MG63 (cell line): ENCODE data around the gene MSI2. TPM values are rescaled to one million over a fixed set of nuclear protein-coding genes. Genes with fewer than 3 reads are reported as not detected.

Source experiments
- DNase-seq: peaks from one replicate; pipeline ENCODE4 v3.0.0-alpha.2; 2020
- H3K27me3 ChIP-seq: fragments of 250-450 bp; sonication (Bioruptor Pico); 2 replicates; pipeline ENCODE4 v1.5.1; 2020; ENCODE audit warnings: mild to moderate bottlenecking, moderate library complexity
- H3K36me3 ChIP-seq: fragments of 250-450 bp; sonication (Bioruptor Pico); 2 replicates; pipeline ENCODE4 v1.5.1; 2020; ENCODE audit warnings: mild to moderate bottlenecking, moderate library complexity
- H3K4me3 ChIP-seq: fragments of 250-450 bp; sonication (Bioruptor Pico); 2 replicates; pipeline ENCODE4 v1.5.1; 2020; ENCODE audit warnings: mild to moderate bottlenecking, moderate library complexity
- H3K9me3 ChIP-seq: fragments of 250-450 bp; sonication (Bioruptor Pico); 2 replicates; pipeline ENCODE4 v1.5.1; 2020; ENCODE audit warnings: mild to moderate bottlenecking, moderate library complexity
- total RNA-seq: library from RNA; depleted of rRNA; stranded (reverse); fragments of >200 nt; shearing (Covaris generic); gene quantifications from 2 replicates; pipeline ENCODE4 v1.2.3, GENCODE V29; 2014; ENCODE audit warnings: low replicate concordance

MSI2 gene
- total RNA-seq, 1 experiment from 2014 or later, result 2.8 TPM

GRCh38 chr17:57572062-57572461 is 315.7 kb downstream of the MSI2 start:
- no peaks in the 10 kb centered on the region for H3K36me3 ChIP-seq
- no peak for DNase-seq
- H3K4me3 ChIP-seq, result no peak overlapping the region
- no peaks in the 10 kb centered on the region for H3K27me3 ChIP-seq
- no peaks in the 10 kb centered on the region for H3K9me3 ChIP-seq

- Histone ChIP-seq H3K36me3 (no peaks in the 10 kb centered on the region), H3K4me3 (no peak overlapping the region), H3K27me3 (no peaks in the 10 kb centered on the region), H3K9me3 (no peaks in the 10 kb centered on the region)
- DNase-seq, result no peak
These were observed 316.3 kb downstream of the MSI2 start for GRCh38 chr17:57572600-57572999.

- no peaks in the 10 kb centered on the region for H3K27me3 ChIP-seq
- no peak overlapping the region for H3K4me3 ChIP-seq
- no peaks in the 10 kb centered on the region for H3K36me3 ChIP-seq
- H3K9me3 ChIP-seq, result no peaks in the 10 kb centered on the region
- DNase-seq, result peak; percentile 64
These were observed 317.8 kb downstream of the MSI2 start for GRCh38 chr17:57574040-57574513.

GRCh38 chr17:57576744-57577143 is 320.4 kb downstream of the MSI2 start:
- no peaks in the 10 kb centered on the region for H3K9me3 ChIP-seq
- no peak for DNase-seq
- no peaks in the 10 kb centered on the region for H3K27me3 ChIP-seq
- no peaks in the 10 kb centered on the region for H3K36me3 ChIP-seq
- H3K4me3 ChIP-seq, result no peak overlapping the region

GRCh38 chr17:57577751-57578607 is 321.7 kb downstream of the MSI2 start:
- no peak for DNase-seq
- Histone ChIP-seq H3K27me3 (no peaks in the 10 kb centered on the region), H3K9me3 (no peaks in the 10 kb centered on the region), H3K36me3 (no peaks in the 10 kb centered on the region), H3K4me3 (no peak overlapping the region)

- Histone ChIP-seq H3K36me3 (no peaks in the 10 kb centered on the region), H3K9me3 (no peaks in the 10 kb centered on the region), H3K27me3 (no peaks in the 10 kb centered on the region), H3K4me3 (no peak overlapping the region)
- no peak for DNase-seq
These were observed 322.4 kb downstream of the MSI2 start for GRCh38 chr17:57578608-57579225.

- Histone ChIP-seq H3K36me3 (no peaks in the 10 kb centered on the region), H3K27me3 (no peaks in the 10 kb centered on the region), H3K4me3 (no peak overlapping the region), H3K9me3 (no peaks in the 10 kb centered on the region)
- DNase-seq, result no peak
These were observed 322.9 kb downstream of the MSI2 start for GRCh38 chr17:57579245-57579644.

GRCh38 chr17:57580055-57580739 is 323.9 kb downstream of the MSI2 start:
- Histone ChIP-seq H3K4me3 (no peak overlapping the region), H3K36me3 (no peaks in the 10 kb centered on the region), H3K27me3 (no peaks in the 10 kb centered on the region), H3K9me3 (no peaks in the 10 kb centered on the region)
- DNase-seq, result no peak

- no peak overlapping the region for H3K4me3 ChIP-seq
- no peaks in the 10 kb centered on the region for H3K9me3 ChIP-seq
- H3K27me3 ChIP-seq, result peaks cover 7% of the 10 kb centered on the region; the same call in 1 of the 2 replicates
- H3K36me3 ChIP-seq, result no peaks in the 10 kb centered on the region
- no peak for DNase-seq
These were observed 326.8 kb downstream of the MSI2 start for GRCh38 chr17:57582881-57583756.

GRCh38 chr17:57584050-57584551 is 327.8 kb downstream of the MSI2 start:
- Histone ChIP-seq H3K36me3 (no peaks in the 10 kb centered on the region), H3K27me3 (peaks cover 7% of the 10 kb centered on the region; the same call in 1 of the 2 replicates), H3K9me3 (no peaks in the 10 kb centered on the region), H3K4me3 (no peak overlapping the region)
- DNase-seq, result no peak

GRCh38 chr17:57585341-57586195 is 329.2 kb downstream of the MSI2 start:
- Histone ChIP-seq H3K27me3 (peaks cover 7% of the 10 kb centered on the region; the same call in 1 of the 2 replicates), H3K4me3 (no peak overlapping the region), H3K9me3 (no peaks in the 10 kb centered on the region), H3K36me3 (no peaks in the 10 kb centered on the region)
- DNase-seq, result peak; percentile 78

GRCh38 chr17:57586196-57586740 is 329.9 kb downstream of the MSI2 start:
- peaks cover 7% of the 10 kb centered on the region; the same call in 1 of the 2 replicates for H3K27me3 ChIP-seq
- no peaks in the 10 kb centered on the region for H3K9me3 ChIP-seq
- H3K36me3 ChIP-seq, result no peaks in the 10 kb centered on the region
- H3K4me3 ChIP-seq, result no peak overlapping the region
- no peak for DNase-seq

- no peaks in the 10 kb centered on the region for H3K36me3 ChIP-seq
- H3K4me3 ChIP-seq, result no peak overlapping the region
- H3K27me3 ChIP-seq, result peaks cover 7% of the 10 kb centered on the region; the same call in 1 of the 2 replicates
- no peak for DNase-seq
- no peaks in the 10 kb centered on the region for H3K9me3 ChIP-seq
These were observed 330.4 kb downstream of the MSI2 start for GRCh38 chr17:57586742-57587141.

- no peaks in the 10 kb centered on the region for H3K36me3 ChIP-seq
- no peaks in the 10 kb centered on the region for H3K9me3 ChIP-seq
- no peak overlapping the region for H3K4me3 ChIP-seq
- peaks cover 7% of the 10 kb centered on the region; the same call in 1 of the 2 replicates for H3K27me3 ChIP-seq
- DNase-seq, result no peak
These were observed 331.1 kb downstream of the MSI2 start for GRCh38 chr17:57587193-57587969.
